ENCODE data around the gene SOBP. TPM values are rescaled to one million over a fixed set of nuclear protein-coding genes. Genes with fewer than 3 reads are reported as not detected.
A peak's percentile ranks its signal among the peaks of the same experiment; 100 is the strongest.

SOBP gene
- total and polyA plus RNA-seq, 2 experiments from 2014 or later: 1.5 to 3.0 TPM

GRCh38 chr6:107490566-107491137, 735 bp downstream of the SOBP start:
- peak overlapping the region; percentile 97 for H2AFZ ChIP-seq
- H3K4me2 ChIP-seq: peak overlapping the region; percentile 94
- Mint-ChIP-seq H3K4me1 (peaks cover 14% of the 10 kb centered on the region), H3K4me3 (no peak overlapping the region; the same call in 2 of the 3 replicates), H3K27ac (no peak overlapping the region), H3K36me3 (ENCODE audit: low read depth) (no peaks in the 10 kb centered on the region; the same call in 2 of the 3 replicates), H3K9me3 (no peaks in the 10 kb centered on the region; the same call in 2 of the 3 replicates), H3K27me3 (ENCODE audit: insufficient read depth, low read depth, poor library complexity) (peaks cover 36% of the 10 kb centered on the region)
- DNase-seq (ENCODE audit: low spot score) (no peak), ATAC-seq (peak; percentile 4)
- H3K27ac ChIP-seq (ENCODE audit: low read depth): no peak overlapping the region
- H3K4me3 ChIP-seq: peak overlapping the region; percentile 94
- no peaks in the 10 kb centered on the region for H3K36me3 ChIP-seq (ENCODE audit: insufficient read depth)
- H3K4me1 ChIP-seq (ENCODE audit: insufficient read depth): peaks cover 35% of the 10 kb centered on the region
- H4K20me1 ChIP-seq (replicated peaks; ENCODE audit: insufficient read depth): no peaks in the 10 kb centered on the region
- H3F3A ChIP-seq (replicated peaks; ENCODE audit: low read depth): 0 out of 2 replicates have a peak, but pooled peaks cover 9% of the 10 kb centered on the region
- 0 out of 2 replicates have a peak, but pooled peaks cover 5% of the 10 kb centered on the region for H3K79me2 ChIP-seq (replicated peaks; ENCODE audit: insufficient read depth)
- H3K9me2 ChIP-seq (ENCODE audit: insufficient read depth): no peaks in the 10 kb centered on the region
- H3K27me3 ChIP-seq (ENCODE audit: insufficient read depth): peaks cover 73% of the 10 kb centered on the region
- TF ChIP-seq, protein P1, sequence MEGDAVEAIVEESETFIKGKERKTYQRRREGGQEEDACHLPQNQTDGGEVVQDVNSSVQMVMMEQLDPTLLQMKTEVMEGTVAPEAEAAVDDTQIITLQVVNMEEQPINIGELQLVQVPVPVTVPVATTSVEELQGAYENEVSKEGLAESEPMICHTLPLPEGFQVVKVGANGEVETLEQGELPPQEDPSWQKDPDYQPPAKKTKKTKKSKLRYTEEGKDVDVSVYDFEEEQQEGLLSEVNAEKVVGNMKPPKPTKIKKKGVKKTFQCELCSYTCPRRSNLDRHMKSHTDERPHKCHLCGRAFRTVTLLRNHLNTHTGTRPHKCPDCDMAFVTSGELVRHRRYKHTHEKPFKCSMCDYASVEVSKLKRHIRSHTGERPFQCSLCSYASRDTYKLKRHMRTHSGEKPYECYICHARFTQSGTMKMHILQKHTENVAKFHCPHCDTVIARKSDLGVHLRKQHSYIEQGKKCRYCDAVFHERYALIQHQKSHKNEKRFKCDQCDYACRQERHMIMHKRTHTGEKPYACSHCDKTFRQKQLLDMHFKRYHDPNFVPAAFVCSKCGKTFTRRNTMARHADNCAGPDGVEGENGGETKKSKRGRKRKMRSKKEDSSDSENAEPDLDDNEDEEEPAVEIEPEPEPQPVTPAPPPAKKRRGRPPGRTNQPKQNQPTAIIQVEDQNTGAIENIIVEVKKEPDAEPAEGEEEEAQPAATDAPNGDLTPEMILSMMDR (conservative IDR thresholded peaks at IDR 0.05; ENCODE audit: low read depth in 2 of 2): no peak
- peak; percentile 62 for TF ChIP-seq EZH2 (IDR thresholded peaks at IDR 0.05; ENCODE audit: low read depth, unreplicated experiment)

DNA sequence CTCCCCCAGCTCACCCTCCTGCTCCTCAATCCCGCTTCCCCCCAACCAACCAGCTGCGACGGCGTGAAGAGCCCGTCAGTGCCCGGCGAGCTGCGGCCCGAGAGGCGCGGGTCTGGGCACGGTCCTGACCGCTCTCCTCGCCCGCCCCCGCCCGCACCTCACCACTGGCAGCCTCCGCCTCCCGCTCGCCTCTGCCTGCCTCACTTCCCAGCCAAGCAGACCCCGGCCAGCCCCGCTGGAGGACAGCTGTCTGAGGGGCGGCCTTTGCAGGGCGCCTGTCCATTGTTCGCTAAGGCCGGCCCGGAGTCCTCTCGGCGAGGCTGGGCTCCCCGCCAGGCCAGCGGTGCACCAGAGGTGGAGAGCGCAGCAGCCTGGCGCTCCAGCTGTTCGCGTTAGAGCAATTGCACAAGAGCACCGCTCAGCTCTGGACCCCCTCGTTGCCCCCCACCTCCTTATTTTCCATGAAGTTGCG, 1.3 kb downstream of the SOBP start:
- no peaks in the 10 kb centered on the region for H3K36me3 ChIP-seq (ENCODE audit: insufficient read depth)
- ATAC-seq (peak; percentile 54), DNase-seq (ENCODE audit: low spot score) (peak; percentile 80)
- peaks cover 68% of the 10 kb centered on the region for H3K27me3 ChIP-seq (ENCODE audit: insufficient read depth)
- H3K9me2 ChIP-seq (ENCODE audit: insufficient read depth): no peaks in the 10 kb centered on the region
- TF ChIP-seq CREB1 (CRISPR knock-in tag; IDR thresholded peaks at IDR 0.05; ENCODE audit: low read depth): no peak
- TF ChIP-seq REST (IDR thresholded peaks at IDR 0.05; ENCODE audit: unreplicated experiment): no peak
- no peak for TF ChIP-seq ZNF331 (CRISPR knock-in tag; IDR thresholded peaks at IDR 0.05; ENCODE audit: low read depth)
- no peak for TF ChIP-seq EZH2 (IDR thresholded peaks at IDR 0.05; ENCODE audit: low read depth, unreplicated experiment)
- TF ChIP-seq JUNB (IDR thresholded peaks at IDR 0.05; ENCODE audit: unreplicated experiment): no peak
- no peak for TF ChIP-seq NANOG (IDR thresholded peaks at IDR 0.05; ENCODE audit: borderline replicate concordance)
- TF ChIP-seq STAT1 (IDR thresholded peaks at IDR 0.05; ENCODE audit: unreplicated experiment): no peak
- TF ChIP-seq EZH2phosphoT487 (IDR thresholded peaks at IDR 0.05; ENCODE audit: unreplicated experiment): no peak
- TF ChIP-seq, protein P2, sequence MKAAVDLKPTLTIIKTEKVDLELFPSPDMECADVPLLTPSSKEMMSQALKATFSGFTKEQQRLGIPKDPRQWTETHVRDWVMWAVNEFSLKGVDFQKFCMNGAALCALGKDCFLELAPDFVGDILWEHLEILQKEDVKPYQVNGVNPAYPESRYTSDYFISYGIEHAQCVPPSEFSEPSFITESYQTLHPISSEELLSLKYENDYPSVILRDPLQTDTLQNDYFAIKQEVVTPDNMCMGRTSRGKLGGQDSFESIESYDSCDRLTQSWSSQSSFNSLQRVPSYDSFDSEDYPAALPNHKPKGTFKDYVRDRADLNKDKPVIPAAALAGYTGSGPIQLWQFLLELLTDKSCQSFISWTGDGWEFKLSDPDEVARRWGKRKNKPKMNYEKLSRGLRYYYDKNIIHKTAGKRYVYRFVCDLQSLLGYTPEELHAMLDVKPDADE (IDR thresholded peaks at IDR 0.05): no peak
- TF ChIP-seq, protein P1 (conservative IDR thresholded peaks at IDR 0.05; ENCODE audit: low read depth in 2 of 2): no peak
- Mint-ChIP-seq H3K27me3 (ENCODE audit: insufficient read depth, low read depth, poor library complexity) (peaks cover 36% of the 10 kb centered on the region), H3K4me3 (no peak overlapping the region; the same call in 2 of the 3 replicates), H3K4me1 (peaks cover 14% of the 10 kb centered on the region), H3K36me3 (ENCODE audit: low read depth) (no peaks in the 10 kb centered on the region; the same call in 2 of the 3 replicates), H3K9me3 (no peaks in the 10 kb centered on the region; the same call in 2 of the 3 replicates), H3K27ac (no peak overlapping the region)
- peak overlapping the region; percentile 94 for H3K4me3 ChIP-seq
- peaks cover 35% of the 10 kb centered on the region for H3K4me1 ChIP-seq (ENCODE audit: insufficient read depth)
- H3F3A ChIP-seq (replicated peaks; ENCODE audit: low read depth): 0 out of 2 replicates have a peak, but pooled peaks cover 9% of the 10 kb centered on the region
- peak overlapping the region; percentile 94 for H3K4me2 ChIP-seq
- H3K79me2 ChIP-seq (replicated peaks; ENCODE audit: insufficient read depth): 0 out of 2 replicates have a peak, but pooled peaks cover 5% of the 10 kb centered on the region
- H2AFZ ChIP-seq: peak overlapping the region; percentile 97
- H3K27ac ChIP-seq (ENCODE audit: low read depth): no peak overlapping the region
- H4K20me1 ChIP-seq (replicated peaks; ENCODE audit: insufficient read depth): no peaks in the 10 kb centered on the region
